Measurements from ENCODE around the gene HBB. TPM values are rescaled to one million over a fixed set of nuclear protein-coding genes. Genes with fewer than 3 reads are reported as not detected.

HBB gene
- total RNA-seq = not detected in 2 replicates

DNA sequence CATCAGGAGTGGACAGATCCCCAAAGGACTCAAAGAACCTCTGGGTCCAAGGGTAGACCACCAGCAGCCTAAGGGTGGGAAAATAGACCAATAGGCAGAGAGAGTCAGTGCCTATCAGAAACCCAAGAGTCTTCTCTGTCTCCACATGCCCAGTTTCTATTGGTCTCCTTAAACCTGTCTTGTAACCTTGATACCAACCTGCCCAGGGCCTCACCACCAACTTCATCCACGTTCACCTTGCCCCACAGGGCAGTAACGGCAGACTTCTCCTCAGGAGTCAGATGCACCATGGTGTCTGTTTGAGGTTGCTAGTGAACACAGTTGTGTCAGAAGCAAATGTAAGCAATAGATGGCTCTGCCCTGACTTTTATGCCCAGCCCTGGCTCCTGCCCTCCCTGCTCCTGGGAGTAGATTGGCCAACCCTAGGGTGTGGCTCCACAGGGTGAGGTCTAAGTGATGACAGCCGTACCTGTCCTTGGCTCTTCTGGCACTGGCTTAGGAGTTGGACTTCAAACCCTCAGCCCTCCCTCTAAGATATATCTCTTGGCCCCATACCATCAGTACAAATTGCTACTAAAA, at the start of gene HBB:
Gene HBB, minus strand, starts transcription at position 340 of the 579 bp plus-strand sequence. Its CDS starts 50 bp downstream, at position 290.

DNA sequence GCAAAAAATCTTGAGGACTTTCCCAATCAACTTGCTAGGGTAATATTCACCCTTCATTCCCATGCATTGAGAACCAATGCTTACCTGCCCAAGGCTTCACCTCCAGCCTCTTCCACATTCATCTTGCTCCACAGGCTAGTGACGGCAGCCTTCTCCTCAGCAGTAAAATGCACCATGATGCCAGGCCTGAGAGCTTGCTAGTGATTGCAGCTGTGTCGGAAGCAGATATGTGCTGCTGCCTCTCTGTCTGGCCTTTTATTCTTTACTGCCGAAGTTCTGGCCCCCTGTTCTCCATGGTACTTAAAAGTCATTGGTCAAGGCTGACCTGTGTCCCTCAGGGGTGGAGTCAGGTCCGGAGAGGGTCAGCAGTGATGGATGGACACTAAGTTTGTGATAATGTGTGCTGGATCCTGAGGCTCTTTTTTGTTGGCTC, 42.9 kb upstream of the HBB start, which contains the start of gene HBE1:
Gene HBE1, minus strand, starts transcription at position 231 of the 433 bp plus-strand sequence. Its CDS starts 55 bp downstream, at position 176.

DNA sequence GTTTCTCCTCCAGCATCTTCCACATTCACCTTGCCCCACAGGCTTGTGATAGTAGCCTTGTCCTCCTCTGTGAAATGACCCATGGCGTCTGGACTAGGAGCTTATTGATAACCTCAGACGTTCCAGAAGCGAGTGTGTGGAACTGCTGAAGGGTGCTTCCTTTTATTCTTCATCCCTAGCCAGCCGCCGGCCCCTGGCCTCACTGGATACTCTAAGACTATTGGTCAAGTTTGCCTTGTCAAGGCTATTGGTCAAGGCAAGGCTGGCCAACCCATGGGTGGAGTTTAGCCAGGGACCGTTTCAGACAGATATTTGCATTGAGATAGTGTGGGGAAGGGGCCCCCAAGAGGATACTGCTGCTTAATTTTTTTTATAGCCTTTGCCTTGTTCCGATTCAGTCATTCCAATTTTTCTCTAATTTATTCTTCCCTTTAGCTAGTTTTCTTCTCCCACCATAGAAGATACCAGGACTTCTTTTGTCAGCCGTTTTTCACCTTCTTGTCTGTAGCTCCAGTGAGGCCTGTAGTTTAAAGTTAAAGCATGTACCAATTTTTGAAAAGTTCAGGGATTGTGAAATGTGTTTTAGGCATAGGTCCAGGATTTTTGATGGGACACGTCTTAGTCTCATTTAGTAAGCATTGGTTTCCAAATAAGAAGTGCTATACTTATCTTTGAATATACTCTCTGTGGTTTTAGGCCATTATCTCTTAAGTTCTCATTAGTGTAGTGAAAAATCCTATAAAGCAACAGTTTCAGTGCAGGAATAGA, 28.0 kb upstream of the HBB start, which contains the start of gene HBG2:
Gene HBG2, minus strand, starts transcription at position 136 of the 768 bp plus-strand sequence. Its CDS starts 53 bp downstream, at position 83.

DNA sequence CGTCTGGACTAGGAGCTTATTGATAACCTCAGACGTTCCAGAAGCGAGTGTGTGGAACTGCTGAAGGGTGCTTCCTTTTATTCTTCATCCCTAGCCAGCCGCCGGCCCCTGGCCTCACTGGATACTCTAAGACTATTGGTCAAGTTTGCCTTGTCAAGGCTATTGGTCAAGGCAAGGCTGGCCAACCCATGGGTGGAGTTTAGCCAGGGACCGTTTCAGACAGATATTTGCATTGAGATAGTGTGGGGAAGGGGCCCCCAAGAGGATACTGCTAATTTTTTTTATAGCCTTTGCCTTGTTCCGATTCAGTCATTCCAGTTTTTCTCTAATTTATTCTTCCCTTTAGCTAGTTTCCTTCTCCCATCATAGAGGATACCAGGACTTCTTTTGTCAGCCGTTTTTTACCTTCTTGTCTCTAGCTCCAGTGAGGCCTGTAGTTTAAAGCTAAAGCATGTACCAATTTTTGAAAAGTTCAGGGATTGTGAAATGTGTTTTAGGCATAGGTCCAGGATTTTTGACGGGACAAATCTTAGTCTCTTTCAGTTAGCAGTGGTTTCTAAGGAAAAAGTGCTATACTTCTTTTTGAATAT, 23.0 kb upstream of the HBB start, which contains the start of gene HBG1:
Gene HBG1, minus strand, starts transcription at position 51 of the 590 bp plus-strand sequence. CDS start 53 bp downstream, outside the sequence.

DNA sequence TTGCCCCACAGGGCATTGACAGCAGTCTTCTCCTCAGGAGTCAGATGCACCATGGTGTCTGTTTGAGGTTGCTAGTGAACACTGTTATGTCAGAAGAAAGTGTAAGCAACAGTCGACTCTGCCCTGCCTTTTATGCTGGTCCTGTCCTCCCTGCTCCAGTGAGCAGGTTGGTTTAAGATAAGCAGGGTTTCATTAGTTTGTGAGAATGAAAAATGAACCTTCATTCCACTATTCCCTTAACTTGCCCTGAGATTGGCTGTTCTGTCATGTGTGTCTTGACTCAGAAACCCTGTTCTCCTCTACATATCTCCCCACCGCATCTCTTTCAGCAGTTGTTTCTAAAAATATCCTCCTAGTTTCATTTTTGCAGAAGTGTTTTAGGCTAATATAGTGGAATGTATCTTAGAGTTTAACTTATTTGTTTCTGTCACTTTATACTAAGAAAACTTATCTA, 7.5 kb upstream of the HBB start, which contains the start of gene HBD:
Gene HBD, minus strand, starts transcription at position 103 of the 454 bp plus-strand sequence. Its CDS starts 50 bp downstream, at position 53.

DNA sequence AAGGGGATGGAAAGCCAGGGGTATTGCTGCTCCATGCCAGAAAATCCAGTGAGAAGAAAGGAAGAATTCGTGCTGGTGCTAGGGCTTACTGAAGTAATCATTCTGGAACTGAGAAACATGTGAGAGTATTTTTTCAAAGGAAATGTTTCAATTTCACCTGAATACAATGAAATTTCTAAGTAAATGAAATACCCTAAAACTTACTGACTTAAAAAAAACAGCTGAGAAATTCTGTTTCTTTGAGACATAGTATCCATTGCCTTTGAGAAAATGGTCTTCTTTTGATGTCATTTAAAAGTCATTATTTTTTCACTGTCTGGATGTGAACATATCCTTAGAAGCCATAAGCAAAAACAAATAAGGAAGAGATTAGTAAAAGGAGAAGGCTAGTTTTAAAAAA, 26.3 kb downstream of the HBB start, which contains the start of gene OR51V1:
Gene OR51V1, minus strand, starts transcription at position 101 of the 400 bp plus-strand sequence. Its CDS starts 0 bp downstream, at position 101.

Other genes with a start within 250 kb of the HBB start
- gene OR51L1, start 232.2 kb downstream of the HBB start, total RNA-seq = not detected in 2 replicates
- gene OR52J3, start 180.5 kb downstream of the HBB start, total RNA-seq = not detected in 2 replicates
- gene OR52E2, start 167.4 kb downstream of the HBB start, total RNA-seq = not detected in 2 replicates
- gene OR52E1, start 157.5 kb downstream of the HBB start, total RNA-seq = not detected in 2 replicates
- gene OR52A5, start 88.7 kb downstream of the HBB start, total RNA-seq = not detected in 2 replicates
- gene OR52A1, start 72.3 kb downstream of the HBB start, total RNA-seq = under 0.01 TPM in 1 of 2 replicates, not detected in the other
- gene OR51V1, start 26.4 kb downstream of the HBB start, total RNA-seq = not detected in 2 replicates
- not detected in 2 replicates for gene HBD, start 7.4 kb upstream of the HBB start, total RNA-seq
- not detected in 2 replicates for gene HBG1, start 22.8 kb upstream of the HBB start, total RNA-seq
- gene HBG2, start 27.7 kb upstream of the HBB start, total RNA-seq = not detected in 2 replicates
- not detected in 2 replicates for gene HBE1, start 42.9 kb upstream of the HBB start, total RNA-seq
- not detected in 2 replicates for gene OR51B4, start 74.9 kb upstream of the HBB start, total RNA-seq
- gene OR51B2, start 97.2 kb upstream of the HBB start, total RNA-seq = not detected in 2 replicates
- gene OR51B5, start 116.5 kb upstream of the HBB start, total RNA-seq = not detected in 2 replicates
- gene OR51B6, start 124.4 kb upstream of the HBB start, total RNA-seq = not detected in 2 replicates
- not detected in 2 replicates for gene OR51M1, start 156.7 kb upstream of the HBB start, total RNA-seq
- gene OR51Q1, start 195.0 kb upstream of the HBB start, total RNA-seq = not detected in 2 replicates
- 0.24 TPM in 1 of 2 replicates, not detected in the other for gene OR51I1, start 214.4 kb upstream of the HBB start, total RNA-seq
- gene OR51I2, start 222.3 kb upstream of the HBB start, total RNA-seq = not detected in 2 replicates

All from tracheal epithelial cell (primary cell).